GM18868 (cell line): ENCODE measurements around the gene SPIN2A.
"Not testable (repeated sequence)": the region's sequence is repeated elsewhere in the genome, so short reads cannot be mapped to it uniquely, and the experiment has no call there.

Source experiments
- ATAC-seq: cut with Tn5 transposase; IDR thresholded peaks from one replicate; pipeline ENCODE4 v1.9.1; 2021; ENCODE audit warnings: mild to moderate bottlenecking, moderate library complexity; ENCODE audit not compliant: unreplicated experiment

Gene SPIN2A

GRCh38 chrX:57137073-57137472 lies at the start of gene SPIN2A:
Gene SPIN2A, minus strand, starts transcription at chrX:57137397. Its CDS starts 800 bp downstream, at chrX:57136597.
- not testable (repeated sequence) for ATAC-seq

GRCh38 chrX:57178605-57179004 lies 41.4 kb upstream of the SPIN2A start:
- ATAC-seq, result no peak

- ATAC-seq, result no peak
Measured at GRCh38 chrX:57177070-57177469, 39.9 kb upstream of the SPIN2A start.

DNA sequence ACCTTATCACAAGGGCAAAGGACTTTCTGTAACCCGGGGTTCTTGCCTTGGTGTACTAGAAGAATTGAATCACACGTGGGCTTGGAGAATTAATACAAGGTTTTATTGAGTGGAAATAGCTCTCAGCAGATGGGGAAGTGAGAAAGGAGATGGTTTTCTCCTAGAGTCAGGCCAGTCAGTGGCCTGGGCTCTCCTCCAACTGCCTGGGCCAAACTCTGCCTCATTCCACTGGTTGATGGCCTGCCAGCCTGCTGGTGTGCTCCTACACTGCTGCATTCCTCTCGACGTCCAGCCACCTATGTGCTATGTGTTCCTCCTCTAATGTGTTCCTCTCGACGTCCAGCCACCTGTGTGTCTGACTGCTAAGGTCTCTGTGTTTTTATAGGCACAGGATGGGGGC lies 35.3 kb upstream of the SPIN2A start:
- peak; percentile 69 for ATAC-seq

DNA sequence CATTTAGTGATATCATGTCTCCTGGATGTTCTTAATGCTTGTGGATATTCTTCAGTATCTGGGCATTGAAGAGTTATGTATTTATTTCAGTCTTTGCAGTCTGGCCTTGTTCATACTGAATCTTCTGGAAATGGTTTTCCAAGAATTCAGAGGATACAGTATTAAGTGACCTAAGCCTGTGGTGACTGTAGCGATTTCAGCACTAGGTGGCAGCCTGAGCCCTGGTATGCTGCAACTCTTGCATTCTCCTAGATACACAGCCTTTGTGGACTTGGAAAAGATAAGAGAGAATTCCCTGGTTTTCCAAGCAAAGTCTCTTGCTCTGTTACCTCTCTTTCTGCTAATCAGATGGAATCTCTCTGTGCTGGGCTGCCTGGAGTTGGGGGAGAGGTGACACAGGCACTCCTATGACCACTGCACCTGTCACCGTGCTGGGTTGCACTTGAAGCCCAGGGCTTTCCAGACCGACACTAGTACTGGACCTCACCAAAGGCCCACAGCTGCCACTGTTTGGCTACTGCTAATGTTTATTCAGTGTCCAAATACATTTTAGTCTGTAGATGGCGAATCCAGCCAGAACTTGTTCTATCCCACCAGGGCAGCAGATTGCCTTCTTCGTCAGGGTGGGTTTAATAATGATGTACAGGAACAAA lies 19.3 kb upstream of the SPIN2A start:
- no peak for ATAC-seq

- no peak for ATAC-seq
Measured at GRCh38 chrX:57155171-57155570, 18.0 kb upstream of the SPIN2A start.

DNA sequence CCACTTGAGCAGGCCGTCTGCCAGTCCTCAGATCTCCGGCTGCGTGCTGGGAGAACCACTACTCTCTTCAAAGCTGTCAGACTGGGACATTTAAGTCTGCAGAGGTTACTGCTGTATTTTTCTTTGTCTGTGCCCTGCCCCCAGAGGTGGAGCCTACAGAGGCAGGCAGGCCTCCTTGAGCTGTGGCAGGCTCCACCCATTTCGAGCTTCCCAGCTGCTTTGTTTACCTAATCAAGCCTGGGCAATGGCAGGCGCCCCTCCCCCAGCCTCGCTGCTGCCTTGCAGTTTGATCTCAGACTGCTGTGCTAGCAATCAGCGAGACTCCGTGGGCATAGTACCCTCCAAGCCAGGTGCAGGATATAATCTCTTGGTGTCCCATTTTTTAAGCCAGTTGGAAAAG lies 15.0 kb upstream of the SPIN2A start:
- not testable (repeated sequence) for ATAC-seq

DNA sequence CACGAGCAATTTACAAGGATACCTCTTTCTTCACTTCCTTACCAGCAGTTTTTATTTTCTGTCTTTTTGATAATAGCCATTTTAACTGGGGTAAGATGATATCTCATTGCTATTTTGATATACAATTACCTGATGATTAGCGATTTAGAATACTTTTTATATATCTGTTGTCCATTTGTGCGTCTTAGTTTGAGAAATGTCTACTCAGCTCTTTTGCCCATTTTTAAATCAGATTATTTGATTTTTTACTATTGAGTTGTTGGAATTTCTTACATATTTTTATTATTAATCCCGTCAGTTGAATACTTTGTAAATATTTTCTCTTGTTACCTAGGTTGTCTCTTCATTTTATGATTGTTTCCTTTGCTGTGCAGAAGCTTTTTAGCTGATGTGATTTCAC lies 1.5 kb upstream of the SPIN2A start:
- no peak for ATAC-seq

- no peak for ATAC-seq
Measured at GRCh38 chrX:57137501-57137900, 304 bp upstream of the SPIN2A start.

DNA sequence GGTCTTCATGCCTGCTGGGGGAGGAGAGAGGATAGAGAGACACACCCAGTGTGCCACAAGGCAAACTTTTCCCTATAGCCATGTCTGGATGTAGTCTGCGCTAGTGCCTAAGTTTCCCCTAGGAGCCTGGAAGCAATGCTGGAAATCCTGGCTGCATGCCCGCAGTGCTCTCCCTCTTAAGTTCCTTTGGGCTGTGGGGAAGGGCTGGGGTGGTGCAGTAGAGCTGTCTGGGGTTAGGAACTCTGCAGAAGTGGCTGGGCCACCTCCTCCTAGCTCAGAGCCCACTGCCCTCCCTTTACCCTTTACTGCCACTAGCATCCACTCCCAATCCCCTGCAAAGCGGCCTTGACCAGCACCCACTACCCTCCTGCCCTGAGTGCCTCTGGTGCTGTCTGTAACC lies 608 bp downstream of the SPIN2A start:
- not testable (repeated sequence) for ATAC-seq

- no peak for ATAC-seq
Measured at GRCh38 chrX:57135287-57135686, 1.9 kb downstream of the SPIN2A start.

DNA sequence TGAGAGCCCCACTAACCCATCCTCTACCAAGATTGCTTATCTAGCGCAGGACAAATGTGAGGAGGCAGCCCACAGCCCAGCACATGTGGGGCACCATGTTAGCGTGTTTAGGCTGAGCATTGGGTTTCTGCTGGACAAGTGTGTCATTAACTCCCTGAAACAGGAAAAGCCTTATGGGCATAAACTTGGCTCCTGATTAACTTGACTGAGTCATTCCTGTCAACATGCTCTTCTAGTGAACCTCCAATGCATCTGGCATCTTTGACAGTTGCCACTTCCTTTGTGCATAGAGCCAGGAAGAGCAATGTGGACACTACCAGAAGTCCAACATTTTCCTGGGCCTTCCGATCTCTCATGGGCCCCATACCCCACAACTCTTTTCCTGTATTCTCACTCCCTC lies 2.5 kb downstream of the SPIN2A start:
- no peak for ATAC-seq

GRCh38 chrX:57133706-57134105 lies 3.5 kb downstream of the SPIN2A start:
- ATAC-seq, result no peak

DNA sequence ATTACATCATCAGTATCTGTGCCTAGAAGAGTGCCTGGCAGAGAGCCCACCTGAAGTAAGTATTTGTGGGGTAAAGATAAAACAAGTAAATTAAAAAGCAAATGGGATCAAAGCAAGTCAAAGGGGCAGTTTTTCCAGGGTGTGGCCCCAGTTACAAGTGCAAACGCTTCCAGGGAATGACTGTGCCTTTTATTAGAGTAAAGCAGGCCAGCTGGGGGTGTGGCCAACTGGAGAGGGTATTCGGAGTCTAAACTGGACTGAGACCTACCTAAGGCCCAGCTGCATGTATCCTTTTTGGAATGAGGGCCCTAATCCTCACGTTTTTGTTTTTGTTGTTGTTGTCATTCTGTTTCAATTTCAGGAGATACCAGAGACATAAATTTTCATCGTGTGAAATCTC lies 3.9 kb downstream of the SPIN2A start:
- not testable (repeated sequence) for ATAC-seq

DNA sequence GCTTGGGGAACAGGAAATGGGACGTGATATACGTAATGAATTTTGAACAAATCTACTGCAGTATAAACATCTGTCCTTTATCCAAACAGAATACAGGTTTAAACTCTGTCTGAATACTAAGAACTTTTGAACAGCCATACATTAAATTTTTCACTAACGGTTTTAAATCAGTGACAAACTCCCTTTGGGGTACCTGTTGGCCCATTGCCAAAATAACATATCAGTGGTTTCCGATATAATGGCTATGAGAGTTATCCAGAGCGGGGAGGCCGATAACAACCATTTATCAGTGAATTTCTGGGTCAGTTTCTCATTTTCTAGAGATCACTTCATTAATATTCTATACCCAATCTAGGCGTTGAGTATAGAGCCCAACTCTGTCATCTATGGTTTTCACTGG lies 5.2 kb downstream of the SPIN2A start:
- no peak for ATAC-seq

DNA sequence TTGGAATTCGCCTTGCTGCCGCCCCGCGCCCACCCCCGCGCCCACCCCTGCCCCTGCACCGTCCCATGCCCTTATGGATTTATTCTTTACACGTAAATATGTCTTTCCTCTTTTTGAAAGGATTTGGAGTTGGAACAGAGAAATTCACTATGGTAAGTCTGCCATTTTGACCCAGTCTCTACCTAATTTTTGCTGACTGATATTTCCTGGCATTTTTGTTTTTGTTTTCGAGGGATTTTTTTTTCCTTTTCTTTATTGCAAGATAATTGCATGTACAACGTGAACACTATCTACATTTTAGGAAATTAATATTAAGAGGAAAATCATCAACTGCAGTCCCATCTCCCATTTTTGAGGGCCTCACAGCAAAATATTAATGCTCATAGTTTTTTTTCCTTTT lies 15.4 kb downstream of the SPIN2A start:
- ATAC-seq, result no peak

- ATAC-seq, result peak; percentile 100
Measured at GRCh38 chrX:57121162-57121755, 15.9 kb downstream of the SPIN2A start, which contains the start of gene SPIN2B. Gene SPIN2B, minus strand, starts transcription at chrX:57121548.

DNA sequence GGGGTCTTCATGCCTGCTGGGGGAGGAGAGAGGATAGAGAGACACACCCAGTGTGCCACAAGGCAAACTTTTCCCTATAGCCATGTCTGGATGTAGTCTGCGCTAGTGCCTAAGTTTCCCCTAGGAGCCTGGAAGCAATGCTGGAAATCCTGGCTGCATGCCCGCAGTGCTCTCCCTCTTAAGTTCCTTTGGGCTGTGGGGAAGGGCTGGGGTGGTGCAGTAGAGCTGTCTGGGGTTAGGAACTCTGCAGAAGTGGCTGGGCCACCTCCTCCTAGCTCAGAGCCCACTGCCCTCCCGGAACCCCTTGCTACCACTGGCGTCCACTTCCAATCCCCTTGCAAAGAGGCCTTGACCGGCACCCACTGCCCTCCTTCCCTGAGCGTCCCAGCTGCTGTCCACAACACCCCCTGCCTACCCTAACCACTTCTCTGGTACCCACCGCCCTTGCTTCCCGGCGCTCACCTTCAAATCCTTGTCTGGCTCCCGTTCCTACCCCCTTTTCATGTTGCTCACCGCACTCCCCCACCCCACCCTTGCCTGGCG lies 16.5 kb downstream of the SPIN2A start:
- not testable (repeated sequence) for ATAC-seq

- ATAC-seq, result no peak
Measured at GRCh38 chrX:57119416-57119815, 17.8 kb downstream of the SPIN2A start.

GRCh38 chrX:57117566-57117965 lies 19.6 kb downstream of the SPIN2A start:
- ATAC-seq, result not testable (repeated sequence)

GRCh38 chrX:57104921-57105398 lies 32.2 kb downstream of the SPIN2A start:
- ATAC-seq, result no peak

DNA sequence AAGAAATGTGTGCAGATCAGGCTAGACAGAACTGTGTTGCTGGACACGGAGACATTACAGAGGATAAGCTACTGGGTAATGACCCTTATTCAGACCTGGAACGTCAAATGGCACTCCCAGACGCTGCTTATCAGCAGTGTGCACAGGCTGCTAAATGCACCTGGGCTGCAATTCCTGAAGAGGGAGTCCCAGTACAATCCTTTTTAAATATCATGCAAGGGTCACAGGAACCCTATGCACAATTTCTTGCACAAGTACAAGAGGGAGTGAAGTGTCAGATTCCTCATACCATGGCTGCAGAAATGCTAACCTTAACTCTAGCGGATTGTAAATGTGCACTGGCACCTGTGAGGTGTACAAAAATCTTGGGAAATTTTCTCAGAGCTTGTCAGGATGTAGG lies 32.8 kb downstream of the SPIN2A start:
- ATAC-seq, result no peak
